ENCODE data around the gene LIME1.

- TF ChIP-seq CTCF (IDR thresholded peaks at IDR 0.05) (no peak), ZNF121 (CRISPR knock-in tag; IDR thresholded peaks at IDR 0.05) (no peak), ZNF232 (CRISPR knock-in tag; IDR thresholded peaks at IDR 0.05) (no peak), ATF3 (CRISPR knock-in tag; conservative IDR thresholded peaks at IDR 0.05) (no peak), CREM (CRISPR knock-in tag; IDR thresholded peaks at IDR 0.05) (no peak), SP1 (CRISPR knock-in tag; conservative IDR thresholded peaks at IDR 0.05) (no peak), ATF1 (CRISPR knock-in tag; IDR thresholded peaks at IDR 0.05) (no peak)
- TF ChIP-seq, protein P1, sequence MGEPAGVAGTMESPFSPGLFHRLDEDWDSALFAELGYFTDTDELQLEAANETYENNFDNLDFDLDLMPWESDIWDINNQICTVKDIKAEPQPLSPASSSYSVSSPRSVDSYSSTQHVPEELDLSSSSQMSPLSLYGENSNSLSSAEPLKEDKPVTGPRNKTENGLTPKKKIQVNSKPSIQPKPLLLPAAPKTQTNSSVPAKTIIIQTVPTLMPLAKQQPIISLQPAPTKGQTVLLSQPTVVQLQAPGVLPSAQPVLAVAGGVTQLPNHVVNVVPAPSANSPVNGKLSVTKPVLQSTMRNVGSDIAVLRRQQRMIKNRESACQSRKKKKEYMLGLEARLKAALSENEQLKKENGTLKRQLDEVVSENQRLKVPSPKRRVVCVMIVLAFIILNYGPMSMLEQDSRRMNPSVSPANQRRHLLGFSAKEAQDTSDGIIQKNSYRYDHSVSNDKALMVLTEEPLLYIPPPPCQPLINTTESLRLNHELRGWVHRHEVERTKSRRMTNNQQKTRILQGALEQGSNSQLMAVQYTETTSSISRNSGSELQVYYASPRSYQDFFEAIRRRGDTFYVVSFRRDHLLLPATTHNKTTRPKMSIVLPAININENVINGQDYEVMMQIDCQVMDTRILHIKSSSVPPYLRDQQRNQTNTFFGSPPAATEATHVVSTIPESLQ (CRISPR knock-in tag; IDR thresholded peaks at IDR 0.05) = no peak
Measured at GRCh38 chr20:63774306-63774705, 37.8 kb downstream of the LIME1 start.

Data from WTC11 (cell line).